ENCODE results near the gene NOTO.

- TF ChIP-seq POLR2A (IDR thresholded peaks at IDR 0.05; ENCODE audit: low read length), result no peak
- TF ChIP-seq GATA1 (IDR thresholded peaks at IDR 0.05; ENCODE audit: low read depth, low read length), result no peak
Measured at GRCh38 chr2:73156539-73157124, 45.7 kb upstream of the NOTO start.
